GM12873 (cell line): ENCODE results near the gene SOX12.

Experiments used
- TF ChIP-seq, protein P1 (sequence below): IDR thresholded peaks from 2 replicates; pipeline ENCODE4 v1.5.1; 2012; ENCODE audit warnings: low read depth, mild to moderate bottlenecking, moderate library complexity, low read length, control low read depth; ENCODE audit not compliant: insufficient read depth; ENCODE audit errors: missing control alignments

Gene SOX12

DNA sequence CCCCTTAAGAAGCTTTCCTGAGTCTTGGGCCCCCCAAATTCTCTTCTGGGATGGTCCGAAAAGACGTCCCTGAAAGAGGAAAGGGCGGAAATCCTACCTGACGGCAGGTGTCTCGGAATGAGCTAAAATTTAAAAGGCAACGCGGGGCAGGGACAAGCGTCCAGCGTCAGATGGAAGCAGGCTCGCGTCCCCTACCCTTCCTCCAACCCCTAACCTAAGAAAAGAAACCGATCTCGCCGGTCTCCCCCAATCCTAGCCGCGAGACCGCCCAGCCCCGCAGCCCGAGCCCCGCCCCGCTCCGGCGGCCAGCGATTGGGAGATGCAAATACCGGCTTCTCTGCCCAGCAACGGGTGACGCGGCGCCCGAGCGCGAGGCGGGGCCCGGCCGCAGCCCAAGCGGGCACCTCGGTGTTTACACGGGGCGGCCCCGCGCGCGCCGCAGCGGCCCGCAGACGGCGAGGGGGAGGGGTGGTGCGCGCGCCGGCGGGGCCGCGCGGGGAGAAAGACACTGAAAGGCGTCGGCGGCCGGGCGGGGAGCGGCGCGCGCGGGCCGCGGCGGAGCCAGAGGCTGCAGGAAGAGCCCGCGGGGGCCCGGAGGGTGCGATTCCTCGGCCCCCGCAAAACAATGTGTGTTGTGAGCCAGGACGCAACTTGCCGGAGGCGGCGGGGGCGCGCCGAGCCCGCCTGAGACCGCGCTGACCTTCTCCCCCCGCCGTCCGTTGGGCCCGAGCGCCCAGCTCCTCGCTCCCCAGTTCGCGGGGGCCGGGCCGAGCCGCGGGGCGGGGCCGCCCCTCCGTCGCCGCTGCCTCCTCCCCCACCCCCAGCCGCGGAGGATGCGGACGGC, at the start of gene SOX12:
Gene SOX12 (plus strand): TSS at position 508 of the 844 bp plus-strand sequence. CDS start 373 bp downstream, outside the sequence.
- TF ChIP-seq, protein P1, sequence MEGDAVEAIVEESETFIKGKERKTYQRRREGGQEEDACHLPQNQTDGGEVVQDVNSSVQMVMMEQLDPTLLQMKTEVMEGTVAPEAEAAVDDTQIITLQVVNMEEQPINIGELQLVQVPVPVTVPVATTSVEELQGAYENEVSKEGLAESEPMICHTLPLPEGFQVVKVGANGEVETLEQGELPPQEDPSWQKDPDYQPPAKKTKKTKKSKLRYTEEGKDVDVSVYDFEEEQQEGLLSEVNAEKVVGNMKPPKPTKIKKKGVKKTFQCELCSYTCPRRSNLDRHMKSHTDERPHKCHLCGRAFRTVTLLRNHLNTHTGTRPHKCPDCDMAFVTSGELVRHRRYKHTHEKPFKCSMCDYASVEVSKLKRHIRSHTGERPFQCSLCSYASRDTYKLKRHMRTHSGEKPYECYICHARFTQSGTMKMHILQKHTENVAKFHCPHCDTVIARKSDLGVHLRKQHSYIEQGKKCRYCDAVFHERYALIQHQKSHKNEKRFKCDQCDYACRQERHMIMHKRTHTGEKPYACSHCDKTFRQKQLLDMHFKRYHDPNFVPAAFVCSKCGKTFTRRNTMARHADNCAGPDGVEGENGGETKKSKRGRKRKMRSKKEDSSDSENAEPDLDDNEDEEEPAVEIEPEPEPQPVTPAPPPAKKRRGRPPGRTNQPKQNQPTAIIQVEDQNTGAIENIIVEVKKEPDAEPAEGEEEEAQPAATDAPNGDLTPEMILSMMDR, result no peak

DNA sequence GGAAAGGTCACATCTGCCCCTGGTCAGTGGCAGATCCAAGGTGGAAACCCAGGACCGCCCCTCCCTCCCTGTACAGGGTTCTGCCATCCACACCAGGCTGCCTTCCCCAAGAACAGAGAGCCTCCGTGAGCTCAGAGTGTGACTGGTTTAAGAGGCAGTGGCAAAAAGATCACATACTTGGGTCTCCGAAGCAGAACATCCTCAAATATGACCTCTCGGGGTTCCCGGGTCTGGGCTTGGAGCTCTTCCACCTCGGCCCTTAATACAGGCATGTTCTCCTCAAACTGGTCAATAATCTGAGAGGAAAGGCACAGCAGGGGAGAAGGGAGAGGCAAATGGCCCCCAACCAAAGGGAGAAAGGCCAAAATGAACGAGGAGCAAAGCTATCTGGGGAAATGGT, 49.6 kb upstream of the SOX12 start:
- TF ChIP-seq, protein P1, result no peak

DNA sequence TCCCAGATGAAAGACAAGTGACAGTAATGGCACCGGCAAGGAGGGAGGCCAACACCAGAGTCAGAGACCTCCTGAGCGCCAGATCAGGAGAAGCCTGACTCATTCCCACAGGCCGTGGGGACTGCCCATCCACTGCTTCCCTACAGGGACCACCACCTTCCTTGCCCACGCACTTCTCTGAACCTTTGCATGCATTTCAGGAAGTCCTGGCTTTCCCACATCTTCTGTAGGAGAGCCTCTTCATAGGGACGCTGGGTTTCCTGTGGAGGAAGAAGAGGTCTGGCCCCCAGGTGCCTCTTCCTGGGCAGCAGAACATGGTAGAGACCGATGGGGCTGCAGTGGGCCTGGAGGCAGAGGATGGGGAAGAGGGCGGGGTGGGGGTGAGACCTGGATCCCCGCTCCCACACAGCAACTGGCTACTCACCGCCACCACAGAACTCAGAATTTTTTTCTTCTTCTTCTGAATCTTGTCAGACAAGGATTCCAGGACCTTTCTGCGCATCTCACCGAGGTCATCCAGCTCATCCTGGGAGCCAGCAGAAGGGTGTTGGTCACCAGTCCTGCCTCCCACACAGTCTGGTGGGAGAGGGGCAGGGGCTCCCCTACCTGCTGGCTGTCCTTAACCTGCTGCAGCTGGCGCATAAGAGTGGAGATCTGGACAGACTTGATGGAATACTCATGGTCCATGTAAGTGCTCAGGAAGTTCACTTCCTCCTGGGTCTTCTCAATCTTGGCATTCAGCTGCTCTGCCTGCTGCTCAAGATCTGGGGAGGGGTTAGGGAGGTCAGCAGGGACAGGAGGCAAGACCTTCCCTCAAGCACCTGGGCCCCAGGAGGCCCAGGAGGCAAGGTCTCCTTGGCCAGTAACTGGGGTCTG, 48.5 kb upstream of the SOX12 start:
- TF ChIP-seq, protein P1, result no peak

DNA sequence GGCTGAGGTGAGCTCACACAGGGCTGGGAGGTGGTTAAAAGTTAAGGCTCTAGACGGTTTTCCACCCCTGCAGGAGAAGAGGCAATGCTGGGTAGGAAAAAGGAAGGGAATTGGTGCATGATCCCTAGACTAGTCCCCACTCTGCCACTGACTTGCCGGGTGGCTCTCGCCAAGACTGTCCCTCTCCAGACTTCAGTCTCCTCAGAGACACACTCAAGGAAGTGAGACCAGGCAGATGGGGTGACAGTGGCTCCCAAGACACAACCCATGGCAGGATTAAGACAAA, 47.9 kb upstream of the SOX12 start:
- TF ChIP-seq, protein P1, result no peak

DNA sequence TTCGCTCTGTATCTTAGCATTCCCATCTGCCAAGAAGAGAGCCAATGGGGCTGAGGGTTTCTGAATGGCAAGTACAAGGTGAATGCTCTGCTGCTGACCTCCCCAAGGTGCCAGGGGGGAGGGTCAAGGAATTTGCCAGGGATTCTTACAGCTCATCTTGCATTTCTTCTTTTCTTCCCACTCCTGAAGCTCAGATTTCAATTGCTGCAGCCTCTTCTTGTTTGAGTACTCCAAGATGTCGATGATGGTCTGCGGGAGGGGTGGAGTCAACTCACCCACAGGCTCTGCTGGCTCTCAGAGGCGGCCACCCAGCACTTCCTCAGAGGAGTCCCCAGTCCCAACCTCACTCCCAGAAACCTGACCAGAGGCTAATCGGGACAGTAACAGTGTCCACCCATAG, 47.2 kb upstream of the SOX12 start:
- TF ChIP-seq, protein P1, result no peak

DNA sequence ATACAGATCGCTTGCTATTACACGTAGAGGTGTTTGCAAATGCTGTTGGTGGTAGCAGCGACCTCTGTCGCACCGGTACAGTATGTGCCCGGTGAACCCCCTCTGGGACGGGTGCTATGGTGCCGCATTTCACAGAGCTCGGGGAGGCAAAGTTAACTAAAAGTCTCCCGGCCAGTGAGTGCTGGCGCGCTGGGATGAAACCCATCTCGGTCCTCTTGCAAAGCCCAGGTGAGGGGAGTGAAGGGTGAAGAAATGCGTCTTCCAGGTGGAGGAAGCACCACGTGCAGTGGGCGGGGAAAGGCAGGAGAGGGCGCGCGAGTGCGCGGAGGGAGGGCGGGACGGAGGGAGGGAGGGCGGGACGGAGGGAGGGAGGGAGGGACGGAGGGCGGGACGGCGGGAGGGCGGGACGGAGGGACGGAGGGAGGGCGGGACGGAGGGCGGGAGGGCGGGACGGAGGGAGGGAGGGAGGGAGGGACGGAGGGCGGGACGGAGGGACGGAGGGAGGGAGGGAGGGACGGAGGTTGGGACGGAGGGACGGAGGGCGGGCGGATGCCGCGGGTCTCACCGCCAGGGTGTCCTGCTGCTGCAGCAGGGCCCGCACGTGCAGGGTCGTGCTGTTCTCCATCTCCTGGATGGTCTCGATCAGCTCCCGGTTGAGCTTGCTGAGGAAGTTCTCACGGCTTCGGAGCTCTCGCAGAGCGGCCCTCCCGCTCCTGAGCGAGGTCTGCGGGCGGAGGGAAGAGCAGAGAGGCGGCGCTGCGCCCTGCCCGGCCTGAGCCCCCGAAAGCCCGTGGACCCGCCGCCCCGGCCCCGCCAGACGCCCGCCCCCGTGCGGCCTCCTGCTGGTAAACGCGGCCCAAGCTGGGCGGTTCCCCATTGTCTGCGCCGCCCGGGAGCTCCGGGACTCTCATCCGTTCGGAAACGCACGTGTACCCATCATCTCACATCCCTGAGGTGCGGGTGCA, 46.5 kb upstream of the SOX12 start:
- TF ChIP-seq, protein P1, result no peak

DNA sequence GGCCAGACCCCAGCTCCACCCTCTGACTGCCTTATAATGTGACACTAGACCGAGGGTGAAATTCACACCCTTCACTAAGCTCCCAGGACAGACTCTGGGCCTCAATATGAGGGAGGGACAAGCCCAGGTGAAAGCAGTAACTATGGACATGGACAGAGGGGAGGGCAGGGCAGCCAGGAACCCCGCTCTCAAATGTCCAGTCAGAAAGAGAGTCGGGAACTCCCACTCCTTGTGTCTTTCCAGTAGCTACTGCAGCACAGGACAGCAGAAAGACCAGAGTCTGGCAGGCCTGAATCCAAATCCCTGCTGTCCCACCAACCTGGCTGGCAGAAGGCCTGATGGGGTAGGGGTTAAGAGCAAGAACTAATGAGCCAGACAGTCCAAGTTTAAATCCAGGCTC, 41.2 kb upstream of the SOX12 start:
- TF ChIP-seq, protein P1, result no peak
